GM21576 (cell line): ENCODE measurements around the gene TLE1.
"Not testable (repeated sequence)": the region's sequence is repeated elsewhere in the genome, so short reads cannot be mapped to it uniquely, and the experiment has no call there.

Experiments used
- ATAC-seq: cut with Tn5 transposase; IDR thresholded peaks from one replicate; pipeline ENCODE4 v1.9.1; 2021; ENCODE audit warnings: mild to moderate bottlenecking, moderate library complexity; ENCODE audit not compliant: unreplicated experiment

TLE1 gene

DNA sequence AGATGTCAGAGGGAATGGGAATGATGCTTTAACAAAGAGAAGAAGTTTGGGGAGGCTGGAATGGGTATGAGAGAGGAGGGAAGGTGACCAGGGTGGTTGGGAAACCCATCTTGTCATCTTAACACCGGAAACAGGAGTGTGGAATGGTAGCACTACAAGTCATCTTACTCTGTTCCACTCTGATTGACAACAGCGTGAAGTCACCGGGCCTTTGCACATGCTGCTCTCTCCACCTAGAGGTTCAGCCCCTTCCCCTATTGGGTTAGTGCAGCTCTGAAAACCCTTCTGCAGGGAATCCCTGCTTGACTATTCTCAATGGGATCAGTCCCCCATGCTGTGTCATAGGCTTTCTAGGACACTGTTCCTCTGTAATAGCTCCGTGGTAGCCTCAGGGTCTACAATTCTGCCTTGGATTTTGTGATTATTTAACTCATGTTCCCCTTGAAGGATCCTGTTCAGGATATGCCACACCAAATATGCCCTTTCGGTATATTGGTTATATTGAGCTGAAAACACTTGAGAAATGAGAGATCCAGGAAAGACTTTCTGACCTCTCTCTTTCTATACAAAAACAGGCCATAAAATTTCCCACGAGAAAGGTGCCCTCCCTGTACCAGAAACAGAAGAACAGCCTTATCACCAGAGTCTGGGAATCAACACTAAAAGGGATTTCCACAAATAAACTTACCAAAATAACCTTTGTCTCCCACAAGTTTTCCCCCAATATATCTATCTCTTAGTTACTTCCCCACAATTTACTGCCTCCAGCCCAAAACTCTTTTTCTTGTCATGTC lies 86.3 kb downstream of the TLE1 start:
- no peak for ATAC-seq

GRCh38 chr9:81601639-81602623 lies 87.4 kb downstream of the TLE1 start:
- ATAC-seq = peak; percentile 62

DNA sequence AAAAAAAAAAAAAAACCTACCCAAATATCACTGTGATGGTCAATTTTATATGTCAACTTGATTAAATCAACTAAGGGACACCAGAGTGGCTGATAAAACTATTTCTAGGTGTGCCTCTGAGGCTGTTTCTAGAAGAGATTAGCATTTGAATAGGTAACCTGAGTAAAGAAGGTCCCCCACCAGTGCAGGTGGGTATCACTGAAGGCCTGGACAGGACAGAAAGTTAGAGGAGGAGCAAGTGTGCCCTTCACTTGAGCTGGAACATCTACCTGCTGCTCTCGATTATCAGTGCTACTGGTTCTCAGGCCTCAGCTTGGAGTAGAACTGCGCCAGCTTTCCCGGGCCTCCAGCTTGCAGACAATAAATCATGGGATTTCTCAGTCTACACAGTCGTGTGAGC lies 88.7 kb downstream of the TLE1 start:
- ATAC-seq = no peak

DNA sequence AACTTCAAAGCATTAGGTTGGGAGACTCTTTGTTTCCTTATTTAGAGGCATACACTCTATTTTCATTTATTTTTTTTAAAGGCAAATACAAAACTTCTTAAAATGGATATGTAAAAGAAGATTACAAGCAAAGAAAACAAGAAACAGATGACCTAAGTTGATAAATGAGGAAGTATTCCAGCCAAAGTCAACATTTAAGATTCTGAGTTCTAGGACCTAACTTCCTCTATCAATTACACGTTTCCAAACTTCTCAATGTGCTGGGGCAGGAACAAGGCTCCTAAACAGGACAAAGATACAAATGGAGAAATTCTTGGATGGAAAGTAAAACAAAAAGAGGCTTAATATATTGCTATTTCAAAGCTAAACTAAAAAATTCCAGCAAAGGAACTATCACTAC lies 89.5 kb downstream of the TLE1 start:
- no peak for ATAC-seq

DNA sequence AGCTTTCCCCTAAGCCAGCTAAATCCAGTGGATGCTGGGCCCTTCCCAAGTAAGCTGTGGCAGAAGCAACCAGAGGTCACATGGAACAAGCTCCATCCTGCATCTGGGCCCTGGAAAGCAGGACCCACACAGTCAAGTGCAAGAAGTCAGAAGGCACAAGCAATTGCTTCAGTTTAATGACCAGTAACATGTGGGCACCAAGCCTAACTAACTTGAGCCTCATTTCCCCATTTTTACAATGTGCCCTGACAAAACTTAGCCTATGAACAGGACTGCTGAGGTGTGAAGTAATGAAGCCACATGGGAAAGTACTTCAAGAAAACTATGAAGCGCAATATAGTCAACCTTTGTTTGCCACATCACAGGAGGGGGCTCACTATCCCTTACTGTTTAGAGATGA lies 90.5 kb downstream of the TLE1 start:
- ATAC-seq = no peak

DNA sequence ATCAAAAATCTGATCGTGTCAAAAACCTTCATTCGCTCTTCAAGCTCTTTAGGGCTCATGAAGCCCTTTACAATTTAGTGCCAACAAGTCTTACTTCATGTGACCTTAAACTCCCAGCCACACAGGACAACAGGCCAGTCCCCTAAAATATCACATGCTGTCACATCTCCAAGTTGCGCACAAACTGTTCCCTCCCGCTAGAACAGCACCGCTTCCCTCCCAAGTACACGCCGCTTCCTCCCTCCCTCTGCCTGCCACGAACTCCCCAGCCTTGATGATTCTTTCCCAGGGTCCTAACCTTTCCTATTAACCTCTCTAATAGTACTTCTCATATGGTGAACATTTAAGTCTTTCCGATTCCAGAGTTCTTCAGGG lies 91.2 kb downstream of the TLE1 start:
- no peak for ATAC-seq

DNA sequence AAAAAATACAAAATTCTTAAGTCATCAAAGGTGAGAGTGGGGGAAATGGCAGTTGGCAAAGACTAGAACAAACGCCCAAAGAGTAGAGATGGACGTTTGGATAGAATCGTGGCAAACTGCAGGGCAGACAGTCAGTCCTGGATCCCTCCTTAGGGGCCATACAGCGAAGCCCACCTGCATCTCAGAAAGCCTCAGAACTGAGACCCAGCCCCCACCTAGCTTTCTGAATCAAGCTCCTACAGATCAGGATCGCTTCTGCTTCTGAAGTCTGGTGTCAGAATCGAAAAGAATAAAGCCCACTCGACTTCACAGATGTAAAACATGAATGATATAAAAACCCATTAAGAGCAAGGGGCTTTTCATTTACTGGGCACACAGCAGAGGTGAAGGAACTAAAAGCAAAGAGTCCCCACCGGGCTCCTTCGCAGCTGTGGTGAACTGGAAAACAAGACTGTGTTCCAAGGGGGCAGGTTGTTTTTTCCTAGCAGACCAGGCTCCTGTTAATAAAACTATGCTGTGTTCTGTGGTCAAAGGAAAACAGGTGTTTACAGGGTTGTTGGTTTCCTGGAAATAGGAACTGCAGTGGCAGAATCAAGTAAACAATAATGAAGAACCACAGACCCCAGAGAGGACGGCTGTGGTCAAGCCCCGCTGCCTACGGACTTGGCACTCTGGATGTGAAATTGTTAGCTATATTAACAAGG lies 91.8 kb downstream of the TLE1 start:
- no peak for ATAC-seq

GRCh38 chr9:81596679-81597418 lies 92.5 kb downstream of the TLE1 start:
- no peak for ATAC-seq

- no peak for ATAC-seq
Observed at GRCh38 chr9:81595887-81596543, 93.3 kb downstream of the TLE1 start.

DNA sequence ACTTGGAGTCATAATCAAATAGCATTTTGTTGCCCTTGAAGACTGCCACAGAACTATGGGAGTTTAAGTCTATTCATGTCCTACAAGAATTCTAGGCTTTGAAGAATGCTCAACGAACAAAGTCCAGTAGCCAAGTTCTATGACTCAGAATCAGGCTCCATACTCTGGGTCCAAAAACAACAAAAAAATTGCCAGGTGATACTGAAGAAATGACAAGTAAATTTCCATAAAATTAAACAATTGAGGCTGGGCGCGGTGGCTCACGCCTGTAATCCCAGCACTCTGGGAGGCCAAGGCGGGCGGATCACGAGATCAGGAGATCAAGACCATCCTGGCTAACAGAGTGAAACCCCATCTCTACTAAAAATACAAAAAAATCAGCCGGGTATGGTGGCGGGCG lies 94.1 kb downstream of the TLE1 start:
- ATAC-seq = not testable (repeated sequence)

DNA sequence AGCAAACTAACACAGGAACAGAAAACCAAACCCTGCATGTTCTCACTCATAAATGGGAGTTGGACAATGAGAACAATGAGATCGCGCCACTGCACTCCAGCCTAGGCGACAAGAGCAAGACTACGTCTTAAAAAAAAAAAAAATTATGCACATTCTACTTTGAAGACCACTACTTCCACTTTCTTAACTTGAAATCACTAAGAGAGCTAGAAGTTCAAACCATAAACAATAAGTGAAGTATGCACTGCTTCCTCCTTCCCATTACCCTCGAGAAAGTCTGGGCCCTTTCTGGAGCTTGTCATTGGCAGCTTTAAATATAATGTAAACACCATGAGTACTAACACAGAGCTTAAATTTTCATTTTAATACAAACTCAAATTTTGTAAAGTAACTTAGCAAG lies 94.9 kb downstream of the TLE1 start:
- no peak for ATAC-seq

DNA sequence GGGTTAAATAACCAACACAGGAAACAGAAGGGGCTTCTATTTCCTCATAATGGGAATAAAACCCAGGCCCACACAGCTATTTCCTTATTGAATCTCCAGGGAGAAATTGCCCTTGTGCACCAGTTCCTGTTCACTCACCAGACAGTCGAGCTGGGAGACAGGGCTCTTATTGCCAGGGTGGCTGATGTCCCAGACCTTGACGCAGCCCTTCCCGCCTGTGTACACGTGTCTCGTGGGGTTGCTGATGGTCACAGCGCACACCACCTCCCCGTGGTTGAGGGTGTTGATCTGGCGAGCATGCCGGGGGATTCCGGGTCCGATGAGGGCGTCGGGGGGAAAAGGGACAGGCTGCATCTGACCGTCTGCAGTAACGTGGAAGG lies 96.5 kb downstream of the TLE1 start:
- ATAC-seq = no peak

- ATAC-seq = no peak
Observed at GRCh38 chr9:81591791-81592190, 97.6 kb downstream of the TLE1 start.

DNA sequence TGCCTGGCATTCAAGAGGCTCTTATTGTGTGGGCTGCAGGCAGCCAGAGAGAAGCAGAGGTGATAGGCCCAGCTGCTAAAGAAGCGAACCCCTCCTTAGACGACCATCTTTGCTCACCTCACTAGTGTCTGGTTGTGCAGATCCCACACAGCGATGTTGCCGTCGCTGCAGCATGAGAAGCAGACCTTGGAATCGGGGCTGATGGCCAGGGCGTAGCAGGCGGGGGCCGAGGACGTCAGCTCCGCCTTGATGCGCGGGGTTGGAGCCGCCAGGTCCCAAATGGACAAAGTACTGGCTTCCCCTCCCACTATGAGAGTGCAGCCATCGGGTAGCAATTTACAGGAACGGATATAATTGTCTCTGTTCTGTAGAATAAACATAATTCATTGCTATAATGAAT lies 98.7 kb downstream of the TLE1 start:
- ATAC-seq = no peak

GRCh38 chr9:81589819-81590218 lies 99.5 kb downstream of the TLE1 start:
- no peak for ATAC-seq

DNA sequence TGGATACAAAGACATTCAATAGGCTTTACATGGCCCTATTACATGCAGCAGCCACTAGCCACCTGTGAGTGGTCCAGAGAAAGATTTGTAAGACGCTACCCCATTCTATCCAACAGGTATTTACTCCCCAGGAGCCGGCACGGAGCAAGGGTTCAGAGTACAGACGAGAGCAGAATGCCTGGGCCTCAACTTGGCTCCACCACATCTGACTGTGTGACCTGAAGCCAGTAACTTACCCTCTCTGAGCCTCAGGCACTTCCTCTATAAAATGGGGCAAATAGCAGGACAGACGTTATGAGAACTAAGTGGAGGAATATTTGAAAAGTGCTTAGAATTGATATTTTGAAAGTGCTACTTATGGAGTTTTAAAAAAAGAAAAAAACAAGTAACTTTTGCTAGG lies 100.0 kb downstream of the TLE1 start:
- no peak for ATAC-seq

GRCh38 chr9:81588148-81588871 lies 101.0 kb downstream of the TLE1 start:
- ATAC-seq = no peak

DNA sequence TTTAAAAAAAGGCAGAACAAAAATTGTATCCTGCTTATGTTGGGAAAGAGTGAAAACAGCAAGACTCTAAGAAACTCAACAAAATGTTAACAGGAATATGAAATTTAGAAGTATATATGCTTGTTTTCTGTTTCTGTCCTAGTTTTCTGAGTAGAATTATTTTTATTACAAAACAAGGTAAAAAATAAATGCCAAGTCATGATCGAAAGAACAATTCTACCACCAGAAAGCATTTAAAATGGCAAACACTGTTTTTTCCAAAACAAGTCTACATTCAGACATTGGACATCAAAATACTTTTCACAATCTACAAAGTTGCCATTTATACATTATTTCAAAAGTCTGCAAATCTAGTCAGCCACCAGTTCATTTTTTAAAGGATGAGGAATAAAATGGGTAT lies 102.6 kb downstream of the TLE1 start:
- ATAC-seq = no peak

DNA sequence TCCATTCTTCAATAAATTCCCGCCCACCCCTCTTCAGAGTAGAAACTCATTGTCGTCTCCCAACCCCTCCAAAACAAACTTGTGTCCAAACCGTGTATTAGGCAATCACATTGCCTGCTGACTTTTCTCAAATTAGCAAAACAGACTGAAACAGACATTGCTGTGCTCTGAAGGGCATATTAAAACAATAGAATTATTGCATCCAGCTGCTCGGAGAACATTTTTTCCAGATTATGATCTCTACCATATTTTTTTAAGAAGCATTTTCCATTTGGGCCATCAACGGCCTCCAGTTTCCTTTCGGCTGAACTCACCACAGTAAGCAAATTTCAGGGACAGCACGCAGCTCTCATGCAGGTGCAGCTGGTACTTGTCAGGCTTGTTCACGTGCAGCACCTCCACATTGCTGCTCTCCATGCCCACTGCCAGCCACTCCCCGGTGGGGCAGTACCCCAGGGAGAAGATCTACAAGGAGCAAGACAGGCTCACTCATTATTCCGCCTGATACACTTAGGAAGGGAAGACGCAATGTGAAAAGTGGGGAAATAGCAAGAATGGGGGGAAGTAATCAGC lies 104.1 kb downstream of the TLE1 start:
- no peak for ATAC-seq
